Mesenchymal stem cell (in vitro differentiated cells and primary cell): ENCODE measurements around the gene POLR2F.
A peak's percentile ranks its signal among the peaks of the same experiment; 100 is the strongest.

ENCODE experiments used
- DNase-seq: peaks from one replicate; pipeline ENCODE4 v3.0.0-alpha.2; 2013
- H2AFZ ChIP-seq: one replicate; pipeline ENCODE4 v1.6.1; 2013; ENCODE audit warnings: low read depth, mild to moderate bottlenecking, control low read depth, inconsistent platforms, low read length, moderate library complexity
- H2AK5ac ChIP-seq: 2 replicates; pipeline ENCODE4 v1.6.1; 2013; ENCODE audit warnings: low read length, moderate library complexity, mild to moderate bottlenecking, inconsistent platforms; ENCODE audit not compliant: severe bottlenecking
- H2BK120ac ChIP-seq: one replicate; pipeline ENCODE4 v1.6.1; 2013; ENCODE audit warnings: low read depth, mild to moderate bottlenecking, inconsistent platforms, low read length, moderate library complexity
- H2BK12ac ChIP-seq, 2 experiments: one replicate each; pipeline ENCODE4 v1.6.1; 2013; ENCODE audit warnings: inconsistent platforms in 2 of 2, low read length in 2 of 2, mild to moderate bottlenecking in 2 of 2, moderate library complexity in 2 of 2, control low read depth in 1 of 2
- H2BK15ac ChIP-seq: one replicate; pipeline ENCODE4 v1.6.1; 2013; ENCODE audit warnings: mild to moderate bottlenecking, low read depth, inconsistent platforms; ENCODE audit not compliant: poor library complexity, severe bottlenecking
- H2BK5ac ChIP-seq: 2 replicates; pipeline ENCODE4 v1.6.1; 2013; ENCODE audit warnings: low read depth, mild to moderate bottlenecking, low read length, control low read depth, inconsistent platforms; ENCODE audit not compliant: poor library complexity, severe bottlenecking
- H3K14ac ChIP-seq, 2 experiments: one replicate each; pipeline ENCODE4 v1.6.1; 2013; ENCODE audit warnings: inconsistent platforms in 2 of 2, low read length in 2 of 2, control low read depth in 1 of 2, mild to moderate bottlenecking in 1 of 2, moderate library complexity in 1 of 2
- H3K18ac ChIP-seq, 2 experiments: one replicate each; pipeline ENCODE4 v1.6.1; 2013; ENCODE audit warnings: inconsistent platforms in 2 of 2, low read length in 2 of 2, control low read depth in 1 of 2, low read depth in 1 of 2, mild to moderate bottlenecking in 1 of 2
- H3K23ac ChIP-seq, 2 experiments: one replicate each; pipeline ENCODE4 v1.6.1; 2013; ENCODE audit warnings: inconsistent platforms in 2 of 2, low read length in 2 of 2, mild to moderate bottlenecking in 2 of 2, moderate library complexity in 2 of 2, control low read depth in 1 of 2
- H3K27ac ChIP-seq: 2 replicates; pipeline ENCODE4 v1.5.1; 2013; ENCODE audit warnings: mild to moderate bottlenecking, moderate library complexity, low read length, control low read depth, inconsistent platforms; ENCODE audit not compliant: poor library complexity, severe bottlenecking
- H3K27me3 ChIP-seq, 2 experiments: 2 replicates each; pipeline versions ENCODE4 v1.6.1 to v1.7.0; 2013; ENCODE audit warnings: low read length in 2 of 2, mild to moderate bottlenecking in 2 of 2, moderate library complexity in 2 of 2, control low read depth in 1 of 2, inconsistent platforms in 1 of 2; ENCODE audit not compliant: control insufficient read depth in 1 of 2, insufficient read depth in 1 of 2
- H3K36me3 ChIP-seq, 2 experiments: 2 replicates each; pipeline versions ENCODE4 v1.6.1 to v1.7.0; 2013; ENCODE audit warnings: low read length in 2 of 2, control low read depth in 1 of 2, inconsistent platforms in 1 of 2, low read depth in 1 of 2, mild to moderate bottlenecking in 1 of 2; ENCODE audit not compliant: insufficient read depth in 2 of 2, control insufficient read depth in 1 of 2
- H3K4ac ChIP-seq, 2 experiments: one replicate each; pipeline ENCODE4 v1.6.1; 2013; ENCODE audit warnings: inconsistent platforms in 2 of 2, low read length in 2 of 2, mild to moderate bottlenecking in 2 of 2, moderate library complexity in 2 of 2, control low read depth in 1 of 2, low read depth in 1 of 2
- H3K4me1 ChIP-seq: 2 replicates; pipeline ENCODE4 v1.6.1; 2013; ENCODE audit warnings: low read depth, low read length, control low read depth; ENCODE audit not compliant: control insufficient read depth, insufficient read depth
- H3K4me2 ChIP-seq: 2 replicates; pipeline ENCODE4 v1.6.1; 2013; ENCODE audit warnings: low read length, mild to moderate bottlenecking, inconsistent platforms; ENCODE audit not compliant: poor library complexity, severe bottlenecking
- H3K4me3 ChIP-seq, 2 experiments: 2 replicates each; pipeline versions ENCODE4 v1.5.1 to v1.7.0; 2013; ENCODE audit warnings: low read length in 2 of 2, mild to moderate bottlenecking in 2 of 2, control low read depth in 1 of 2, low read depth in 1 of 2; ENCODE audit not compliant: insufficient read depth in 1 of 2
- H3K79me1 ChIP-seq: replicated peaks from 2 replicates; pipeline ENCODE4 v1.6.1; 2013; ENCODE audit warnings: mild to moderate bottlenecking, control low read depth, low read length, inconsistent platforms; ENCODE audit not compliant: poor library complexity, severe bottlenecking
- H3K9ac ChIP-seq: 2 replicates; pipeline ENCODE4 v1.7.0; 2013; ENCODE audit warnings: mild to moderate bottlenecking, low read length, moderate library complexity
- H3K9me3 ChIP-seq: 2 replicates; pipeline ENCODE4 v1.7.0; 2013; ENCODE audit warnings: mild to moderate bottlenecking, low read length; ENCODE audit not compliant: control insufficient read depth
- H4K8ac ChIP-seq: one replicate; pipeline ENCODE4 v1.6.1; 2013; ENCODE audit warnings: inconsistent platforms, mild to moderate bottlenecking, low read length, moderate library complexity
- H4K91ac ChIP-seq: one replicate; pipeline ENCODE4 v1.6.1; 2013; ENCODE audit warnings: mild to moderate bottlenecking, low read length, inconsistent platforms
- WGBS: methylation state at CpG from one replicate; pipeline ENCODE4 v1.1.7; 2013; ENCODE audit warnings: mixed read lengths; 5-methylcytosine and 5-hydroxymethylcytosine counted together

The POLR2F gene

DNA sequence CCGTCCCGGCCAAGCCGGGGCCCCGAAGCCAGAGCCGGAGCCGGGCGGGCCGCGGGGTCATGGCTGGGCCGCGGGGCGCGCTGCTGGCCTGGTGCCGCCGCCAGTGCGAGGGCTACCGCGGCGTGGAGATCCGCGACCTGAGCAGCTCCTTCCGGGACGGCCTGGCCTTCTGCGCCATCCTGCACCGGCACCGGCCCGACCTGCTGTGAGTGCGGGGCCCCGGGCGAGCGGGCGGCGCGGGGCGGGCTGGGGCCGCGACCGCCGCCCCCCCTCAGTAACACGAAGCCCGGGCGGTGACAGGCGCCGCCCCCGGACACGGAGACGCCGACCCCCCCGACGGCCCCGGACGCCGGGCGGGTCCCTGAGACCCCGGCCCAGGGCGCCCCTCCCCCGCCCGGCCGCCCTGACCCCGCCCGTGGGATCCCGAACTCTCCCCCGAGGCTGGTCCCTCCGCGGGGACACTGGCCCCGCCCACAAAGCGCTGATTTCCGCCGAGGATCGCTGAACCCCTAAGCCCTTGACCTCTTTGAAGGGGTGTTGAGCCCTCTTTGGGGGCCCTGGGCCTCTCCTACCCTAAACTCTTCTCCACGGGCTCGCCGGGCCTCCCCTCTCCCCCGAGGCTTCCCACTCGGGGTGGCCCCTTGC, 47.0 kb upstream of the POLR2F start:
- H2BK15ac ChIP-seq = peak overlapping the region; percentile 92
- peak overlapping the region; percentile 81 for H2BK120ac ChIP-seq
- peak overlapping the region; percentile 90 for H3K4me2 ChIP-seq
- peak overlapping the region; percentile 76 for H2AFZ ChIP-seq
- H3K23ac ChIP-seq = peak overlapping the region in 1 of 2 experiments; percentile 98
- H3K79me1 ChIP-seq = peaks cover 4% of the 10 kb centered on the region
- H3K9ac ChIP-seq = peak overlapping the region; percentile 93
- DNase-seq = peak; percentile 15
- WGBS = 4% methylated on average over 47 of the region's 75 CpGs
- peak overlapping the region; percentile 94 to 97 for H3K4me3 ChIP-seq
- H3K18ac ChIP-seq = peak overlapping the region; percentile 97 to 99
- peak overlapping the region; percentile 88 for H4K91ac ChIP-seq
- H3K27me3 ChIP-seq = no peaks in the 10 kb centered on the region
- peaks cover 47% of the 10 kb centered on the region for H3K4me1 ChIP-seq
- peak overlapping the region in 1 of 2 experiments; percentile 88 for H2BK12ac ChIP-seq
- no peaks in the 10 kb centered on the region for H3K9me3 ChIP-seq
- no peak overlapping the region for H2AK5ac ChIP-seq
- peaks cover 9 to 11% of the 10 kb centered on the region in 2 experiments for H3K36me3 ChIP-seq
- H4K8ac ChIP-seq = peak overlapping the region; percentile 82
- H3K27ac ChIP-seq = peak overlapping the region; percentile 19
- peak overlapping the region; percentile 86 to 95 for H3K14ac ChIP-seq
- peak overlapping the region; percentile 92 to 97 for H3K4ac ChIP-seq
- peak overlapping the region; percentile 66 for H2BK5ac ChIP-seq

GRCh38 chr22:37907036-37907954, 46.2 kb upstream of the POLR2F start:
- Histone ChIP-seq H3K4me2 (peak overlapping the region; percentile 90), H3K23ac (no peak overlapping the region), H3K14ac (peak overlapping the region in 1 of 2 experiments; percentile 23), H3K9me3 (no peaks in the 10 kb centered on the region), H3K18ac (peak overlapping the region; percentile 97 to 99), H2BK120ac (no peak overlapping the region), H2BK5ac (no peak overlapping the region), H3K4me1 (peaks cover 55% of the 10 kb centered on the region), H3K79me1 (peaks cover 8% of the 10 kb centered on the region), H3K27ac (peak overlapping the region; percentile 19), H3K4ac (peak overlapping the region in 1 of 2 experiments; percentile 97), H4K91ac (peak overlapping the region; percentile 1), H3K9ac (peak overlapping the region; percentile 93), H2AFZ (no peak overlapping the region), H4K8ac (no peak overlapping the region), H2BK12ac (peak overlapping the region in 1 of 2 experiments; percentile 12), H3K4me3 (peak overlapping the region; percentile 94 to 97), H3K27me3 (no peaks in the 10 kb centered on the region), H2AK5ac (peak overlapping the region; percentile 3), H3K36me3 (peaks cover 16 to 17% of the 10 kb centered on the region in 2 experiments), H2BK15ac (no peak overlapping the region)
- WGBS = 74% methylated on average over 19 of the region's 19 CpGs
- peak; percentile 54 for DNase-seq

DNA sequence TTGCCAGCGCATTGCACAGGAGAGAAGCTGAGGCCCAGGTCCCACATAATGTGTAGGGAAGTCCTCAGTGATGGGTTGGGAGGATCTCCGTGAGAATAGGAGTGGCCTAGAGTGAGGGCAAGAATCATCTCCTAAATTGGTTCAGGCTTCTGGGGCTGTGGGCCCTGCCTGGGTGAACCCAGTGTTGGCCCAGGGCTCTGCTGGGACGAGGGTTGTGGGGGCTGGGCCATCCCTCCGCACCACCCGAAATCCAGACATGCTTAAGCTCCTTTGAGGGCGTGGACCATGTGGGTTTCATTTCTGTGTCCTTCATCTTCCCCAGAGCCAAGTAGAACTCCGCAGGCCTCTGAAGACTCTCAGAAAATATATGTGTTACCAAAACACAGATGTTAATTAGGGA, 43.7 kb upstream of the POLR2F start:
- Histone ChIP-seq H4K91ac (no peak overlapping the region), H2BK15ac (no peak overlapping the region), H3K9me3 (no peaks in the 10 kb centered on the region), H3K14ac (no peak overlapping the region), H2BK120ac (no peak overlapping the region), H3K4ac (no peak overlapping the region), H2AK5ac (no peak overlapping the region), H3K27me3 (no peaks in the 10 kb centered on the region), H3K23ac (no peak overlapping the region), H3K36me3 (peaks cover 32 to 34% of the 10 kb centered on the region in 2 experiments), H4K8ac (no peak overlapping the region), H3K4me3 (peak overlapping the region in 1 of 2 experiments; percentile 58), H3K4me1 (peaks cover 56% of the 10 kb centered on the region), H3K18ac (no peak overlapping the region), H2AFZ (no peak overlapping the region), H3K4me2 (no peak overlapping the region), H2BK5ac (no peak overlapping the region), H3K9ac (peak overlapping the region; percentile 65), H3K27ac (no peak overlapping the region), H2BK12ac (no peak overlapping the region), H3K79me1 (peaks cover 17% of the 10 kb centered on the region)
- no peak for DNase-seq
- WGBS = 96% methylated on average over 5 of the region's 7 CpGs
